Measurements from ENCODE around the gene TBC1D19.

The TBC1D19 gene

GRCh38 chr4:26594371-26594770 is 10.5 kb downstream of the TBC1D19 start:
- H3K4me2 ChIP-seq = no peak overlapping the region

GRCh38 chr4:26594778-26595177 is 10.9 kb downstream of the TBC1D19 start:
- Histone ChIP-seq H3K9me3 (replicated peaks in 1 of 11) (peaks cover 0 to 6% (median 0%) of the 10 kb centered on the region in 11 experiments; a peak in 1 of 22 replicates), H3K27me3 (no peaks in the 10 kb centered on the region), H3K4me2 (no peak overlapping the region), H4K20me1 (no peaks in the 10 kb centered on the region), H3K36me3 (no peaks in the 10 kb centered on the region), H3K27ac (no peak overlapping the region), H3K4me1 (no peaks in the 10 kb centered on the region), H3K9ac (no peak overlapping the region), H3K4me3 (no peak overlapping the region)
- no peak for TF ChIP-seq Cebpa-rat (IDR thresholded peaks at IDR 0.05)

More at GRCh38 chr4:26594371-26594770, 10.5 kb downstream of the TBC1D19 start:
- H4K20me1 ChIP-seq = no peaks in the 10 kb centered on the region
- no peaks in the 10 kb centered on the region for H3K36me3 ChIP-seq
- H3K9me3 ChIP-seq (replicated peaks in 1 of 11) = peaks cover 0 to 6% (median 0%) of the 10 kb centered on the region in 11 experiments; a peak in 1 of 22 replicates
- no peak overlapping the region for H3K9ac ChIP-seq
- H3K27me3 ChIP-seq = no peaks in the 10 kb centered on the region
- H3K27ac ChIP-seq = no peak overlapping the region
- no peaks in the 10 kb centered on the region for H3K4me1 ChIP-seq
- H3K4me3 ChIP-seq = no peak overlapping the region
- TF ChIP-seq Cebpa-rat (IDR thresholded peaks at IDR 0.05) = no peak

GRCh38 chr4:26596843-26597242 is 13.0 kb downstream of the TBC1D19 start:
- Histone ChIP-seq H3K4me1 (no peaks in the 10 kb centered on the region), H3K4me2 (no peak overlapping the region), H3K27me3 (no peaks in the 10 kb centered on the region), H3K36me3 (no peaks in the 10 kb centered on the region), H3K9me3 (replicated peaks in 1 of 11) (peaks cover 0 to 13% (median 9%) of the 10 kb centered on the region in 11 experiments; a peak in 8 of 22 replicates), H4K20me1 (no peaks in the 10 kb centered on the region), H3K4me3 (no peak overlapping the region), H3K9ac (no peak overlapping the region), H3K27ac (no peak overlapping the region)
- no peak for TF ChIP-seq Cebpa-rat (IDR thresholded peaks at IDR 0.05)

GRCh38 chr4:26601204-26601603 is 17.3 kb downstream of the TBC1D19 start:
- no peak overlapping the region for H3K9ac ChIP-seq
- peaks cover 0 to 13% (median 8%) of the 10 kb centered on the region in 11 experiments; a peak in 8 of 22 replicates for H3K9me3 ChIP-seq (replicated peaks in 1 of 11)
- TF ChIP-seq Cebpa-rat (IDR thresholded peaks at IDR 0.05) = no peak
- H3K4me1 ChIP-seq = no peaks in the 10 kb centered on the region
- H3K27me3 ChIP-seq = no peaks in the 10 kb centered on the region
- no peaks in the 10 kb centered on the region for H3K36me3 ChIP-seq
- H3K4me3 ChIP-seq = no peak overlapping the region
- no peak overlapping the region for H3K27ac ChIP-seq
- no peaks in the 10 kb centered on the region for H4K20me1 ChIP-seq
- no peak overlapping the region for H3K4me2 ChIP-seq

- Histone ChIP-seq H3K27me3 (no peaks in the 10 kb centered on the region), H3K27ac (no peak overlapping the region), H3K9me3 (replicated peaks in 1 of 11) (peaks cover 0 to 8% (median 0%) of the 10 kb centered on the region in 11 experiments; a peak in 2 of 22 replicates), H3K4me2 (no peak overlapping the region), H4K20me1 (no peaks in the 10 kb centered on the region), H3K4me1 (peaks cover 0 to 13% (median 7%) of the 10 kb centered on the region in 10 experiments; a peak in 7 of 20 replicates), H3K4me3 (no peak overlapping the region), H3K9ac (no peak overlapping the region), H3K36me3 (no peaks in the 10 kb centered on the region)
- no peak for TF ChIP-seq Cebpa-rat (IDR thresholded peaks at IDR 0.05)
Observed at GRCh38 chr4:26607776-26608175, 23.9 kb downstream of the TBC1D19 start.

- H3K27me3 ChIP-seq = no peaks in the 10 kb centered on the region
- H3K27ac ChIP-seq = no peak overlapping the region
- no peak for TF ChIP-seq Cebpa-rat (IDR thresholded peaks at IDR 0.05)
- no peak overlapping the region for H3K9ac ChIP-seq
- peaks cover 0 to 13% (median 7%) of the 10 kb centered on the region in 10 experiments; a peak in 7 of 20 replicates for H3K4me1 ChIP-seq
- H3K9me3 ChIP-seq (replicated peaks in 1 of 11) = peaks cover 0 to 6% (median 0%) of the 10 kb centered on the region in 11 experiments; a peak in 2 of 22 replicates
- H3K4me3 ChIP-seq = no peak overlapping the region
- no peak overlapping the region for H3K4me2 ChIP-seq
- no peaks in the 10 kb centered on the region for H4K20me1 ChIP-seq
- no peaks in the 10 kb centered on the region for H3K36me3 ChIP-seq
Observed at GRCh38 chr4:26609391-26609790, 25.5 kb downstream of the TBC1D19 start.

- Histone ChIP-seq H3K27me3 (no peaks in the 10 kb centered on the region), H3K4me1 (peaks cover 0 to 13% (median 7%) of the 10 kb centered on the region in 10 experiments; a peak in 7 of 20 replicates), H3K9me3 (replicated peaks in 1 of 11) (peaks cover 0 to 3% (median 0%) of the 10 kb centered on the region in 11 experiments; a peak in 2 of 22 replicates), H3K9ac (no peak overlapping the region), H3K36me3 (no peaks in the 10 kb centered on the region), H3K4me3 (no peak overlapping the region), H3K4me2 (no peak overlapping the region), H3K27ac (no peak overlapping the region), H4K20me1 (no peaks in the 10 kb centered on the region)
- TF ChIP-seq Cebpa-rat (IDR thresholded peaks at IDR 0.05) = no peak
Observed at GRCh38 chr4:26609868-26610267, 26.0 kb downstream of the TBC1D19 start.

- Histone ChIP-seq H3K36me3 (0 out of 22 replicates have a peak, but pooled peaks cover 0 to 2% (median 0%) of the 10 kb centered on the region in 11 experiments), H3K9ac (no peak overlapping the region), H3K4me2 (peak overlapping the region in 3 of 11 experiments; percentile 3 to 28 (median 11); a peak in 5 of 22 replicates), H3K27ac (no peak overlapping the region), H3K4me1 (peaks cover 0 to 13% (median 7%) of the 10 kb centered on the region in 10 experiments; a peak in 7 of 20 replicates), H3K9me3 (replicated peaks in 1 of 11) (peaks cover 0 to 3% (median 0%) of the 10 kb centered on the region in 11 experiments; a peak in 2 of 22 replicates), H3K4me3 (no peak overlapping the region), H3K27me3 (no peaks in the 10 kb centered on the region), H4K20me1 (no peaks in the 10 kb centered on the region)
- no peak for TF ChIP-seq Cebpa-rat (IDR thresholded peaks at IDR 0.05)
Observed at GRCh38 chr4:26611372-26611771, 27.5 kb downstream of the TBC1D19 start.

GRCh38 chr4:26611885-26612284 is 28.0 kb downstream of the TBC1D19 start:
- H3K4me3 ChIP-seq = no peak overlapping the region
- no peak for TF ChIP-seq Cebpa-rat (IDR thresholded peaks at IDR 0.05)

GRCh38 chr4:26613237-26613636 is 29.4 kb downstream of the TBC1D19 start:
- H3K27me3 ChIP-seq = no peaks in the 10 kb centered on the region
- H3K4me2 ChIP-seq = no peak overlapping the region
- no peak for TF ChIP-seq Cebpa-rat (IDR thresholded peaks at IDR 0.05)
- H3K36me3 ChIP-seq = 0 out of 22 replicates have a peak, but pooled peaks cover 0 to 7% (median 0%) of the 10 kb centered on the region in 11 experiments
- peaks cover 0 to 3% (median 0%) of the 10 kb centered on the region in 11 experiments; a peak in 2 of 22 replicates for H3K9me3 ChIP-seq (replicated peaks in 1 of 11)
- H3K27ac ChIP-seq = no peak overlapping the region
- H3K4me1 ChIP-seq = peaks cover 0 to 13% (median 7%) of the 10 kb centered on the region in 10 experiments; a peak in 7 of 20 replicates
- H3K9ac ChIP-seq = no peak overlapping the region
- H3K4me3 ChIP-seq = no peak overlapping the region
- no peaks in the 10 kb centered on the region for H4K20me1 ChIP-seq

More at GRCh38 chr4:26611885-26612284, 28.0 kb downstream of the TBC1D19 start:
- H3K4me2 ChIP-seq = peak overlapping the region in 5 of 11 experiments; percentile 2 to 28 (median 11); a peak in 6 of 22 replicates
- H3K27ac ChIP-seq = no peak overlapping the region
- peaks cover 0 to 13% (median 7%) of the 10 kb centered on the region in 10 experiments; a peak in 7 of 20 replicates for H3K4me1 ChIP-seq
- no peaks in the 10 kb centered on the region for H3K27me3 ChIP-seq
- H3K9ac ChIP-seq = no peak overlapping the region
- H4K20me1 ChIP-seq = no peaks in the 10 kb centered on the region
- H3K9me3 ChIP-seq (replicated peaks in 1 of 11) = peaks cover 0 to 3% (median 0%) of the 10 kb centered on the region in 11 experiments; a peak in 2 of 22 replicates
- 0 out of 22 replicates have a peak, but pooled peaks cover 0 to 3% (median 0%) of the 10 kb centered on the region in 11 experiments for H3K36me3 ChIP-seq
